Progenitor cell of endocrine pancreas (in vitro differentiated cells): ENCODE results near the gene MAD1L1. TPM values are rescaled to one million over a fixed set of nuclear protein-coding genes. Genes with fewer than 3 reads are reported as not detected.

ENCODE experiments used
- DNase-seq: peaks from one replicate; pipeline ENCODE4 v3.0.0; 2021; ENCODE audit warnings: low spot score; ENCODE audit not compliant: unreplicated experiment
- H3K27ac Mint-ChIP-seq: 2 replicates; pipeline ENCODE4 v1.8.0; 2021; ENCODE audit warnings: mild to moderate bottlenecking, moderate library complexity, mixed read lengths
- H3K27me3 Mint-ChIP-seq: 2 replicates; pipeline ENCODE4 v1.8.0; 2021; ENCODE audit warnings: mixed read lengths
- H3K36me3 Mint-ChIP-seq: 2 replicates; pipeline ENCODE4 v1.8.0; 2022; ENCODE audit warnings: mixed read lengths; ENCODE audit not compliant: insufficient read depth
- H3K4me1 Mint-ChIP-seq: 2 replicates; pipeline ENCODE4 v1.8.0; 2021; ENCODE audit warnings: low read depth, mixed read lengths
- H3K4me3 Mint-ChIP-seq: 2 replicates; pipeline ENCODE4 v1.8.0; 2021; ENCODE audit warnings: low read depth, mild to moderate bottlenecking, moderate library complexity, mixed read lengths
- H3K9me3 Mint-ChIP-seq: 2 replicates; pipeline ENCODE4 v1.8.0; 2021; ENCODE audit warnings: low read depth, mixed read lengths
- CTCF ChIP-seq: fragments of 200-600 bp; sonication (generic); IDR thresholded peaks from one replicate; pipeline ENCODE4 v1.5.0; 2021; ENCODE audit warnings: antibody characterized with exemption, mild to moderate bottlenecking; ENCODE audit not compliant: unreplicated experiment
- total RNA-seq: library from RNA; stranded (reverse); gene quantifications from 2 replicates; pipeline ENCODE4 v1.2.1, GENCODE V29; 2021

The MAD1L1 gene
- total RNA-seq, 1 donor from 2014 or later: 49.8 TPM

GRCh38 chr7:1924258-1924817, 308.4 kb downstream of the MAD1L1 start:
- H3K4me1 Mint-ChIP-seq: peaks cover 8% of the 10 kb centered on the region
- H3K4me3 Mint-ChIP-seq: no peak overlapping the region
- no peaks in the 10 kb centered on the region for H3K36me3 Mint-ChIP-seq
- H3K27me3 Mint-ChIP-seq: no peaks in the 10 kb centered on the region
- no peaks in the 10 kb centered on the region for H3K9me3 Mint-ChIP-seq
- TF ChIP-seq CTCF: no peak
- DNase-seq: no peak
- H3K27ac Mint-ChIP-seq: no peak overlapping the region

GRCh38 chr7:1923409-1924257, 309.1 kb downstream of the MAD1L1 start:
- DNase-seq: no peak
- Mint-ChIP-seq H3K9me3 (no peaks in the 10 kb centered on the region), H3K4me1 (peaks cover 8% of the 10 kb centered on the region), H3K36me3 (no peaks in the 10 kb centered on the region), H3K27me3 (no peaks in the 10 kb centered on the region), H3K27ac (no peak overlapping the region), H3K4me3 (no peak overlapping the region)
- TF ChIP-seq CTCF: no peak

GRCh38 chr7:1922870-1923236, 309.9 kb downstream of the MAD1L1 start:
- H3K36me3 Mint-ChIP-seq: no peaks in the 10 kb centered on the region
- H3K27ac Mint-ChIP-seq: no peak overlapping the region
- no peaks in the 10 kb centered on the region for H3K27me3 Mint-ChIP-seq
- DNase-seq: no peak
- TF ChIP-seq CTCF: no peak
- no peak overlapping the region for H3K4me3 Mint-ChIP-seq
- peaks cover 8% of the 10 kb centered on the region for H3K4me1 Mint-ChIP-seq
- H3K9me3 Mint-ChIP-seq: no peaks in the 10 kb centered on the region

- no peaks in the 10 kb centered on the region for H3K9me3 Mint-ChIP-seq
- no peaks in the 10 kb centered on the region for H3K36me3 Mint-ChIP-seq
- no peak overlapping the region for H3K4me3 Mint-ChIP-seq
- H3K27me3 Mint-ChIP-seq: no peaks in the 10 kb centered on the region
- TF ChIP-seq CTCF: no peak
- no peak overlapping the region for H3K27ac Mint-ChIP-seq
- peaks cover 6% of the 10 kb centered on the region for H3K4me1 Mint-ChIP-seq
- DNase-seq: no peak
Observed at GRCh38 chr7:1922071-1922869, 310.5 kb downstream of the MAD1L1 start.

GRCh38 chr7:1920881-1921280, 311.9 kb downstream of the MAD1L1 start:
- no peak overlapping the region for H3K27ac Mint-ChIP-seq
- TF ChIP-seq CTCF: no peak
- no peak overlapping the region for H3K4me3 Mint-ChIP-seq
- no peak for DNase-seq
- no peaks in the 10 kb centered on the region for H3K27me3 Mint-ChIP-seq
- no peaks in the 10 kb centered on the region for H3K4me1 Mint-ChIP-seq
- no peaks in the 10 kb centered on the region for H3K36me3 Mint-ChIP-seq
- no peaks in the 10 kb centered on the region for H3K9me3 Mint-ChIP-seq
